GM21526 (cell line): ENCODE results near the gene PANK3.
A peak's percentile ranks its signal among the peaks of the same experiment; 100 is the strongest.

Experiments
- ATAC-seq: cut with Tn5 transposase; IDR thresholded peaks from one replicate; pipeline ENCODE4 v1.9.1; 2021; ENCODE audit warnings: moderate library complexity; ENCODE audit not compliant: unreplicated experiment, low FRiP score

The PANK3 gene

GRCh38 chr5:168578538-168579487 lies at the start of gene PANK3:
Gene PANK3, minus strand, starts transcription at chr5:168579368. Its CDS starts 85 bp downstream, at chr5:168579283.
- ATAC-seq, result peak; percentile 60

GRCh38 chr5:168624850-168625364 lies 45.7 kb upstream of the PANK3 start:
- ATAC-seq, result no peak

- no peak for ATAC-seq
Observed at GRCh38 chr5:168620807-168621206, 41.6 kb upstream of the PANK3 start.

GRCh38 chr5:168614661-168615060 lies 35.5 kb upstream of the PANK3 start:
- no peak for ATAC-seq

GRCh38 chr5:168613996-168614395 lies 34.8 kb upstream of the PANK3 start:
- no peak for ATAC-seq

- ATAC-seq, result no peak
Observed at GRCh38 chr5:168613396-168613795, 34.2 kb upstream of the PANK3 start.

- ATAC-seq, result no peak
Observed at GRCh38 chr5:168612996-168613395, 33.8 kb upstream of the PANK3 start.

GRCh38 chr5:168612123-168612522 lies 33.0 kb upstream of the PANK3 start:
- no peak for ATAC-seq

- ATAC-seq, result no peak
Observed at GRCh38 chr5:168611165-168611564, 32.0 kb upstream of the PANK3 start.

- ATAC-seq, result no peak
Observed at GRCh38 chr5:168609806-168610482, 30.8 kb upstream of the PANK3 start.

- no peak for ATAC-seq
Observed at GRCh38 chr5:168608821-168609220, 29.7 kb upstream of the PANK3 start.

- ATAC-seq, result no peak
Observed at GRCh38 chr5:168608386-168608785, 29.2 kb upstream of the PANK3 start.

GRCh38 chr5:168607946-168608345 lies 28.8 kb upstream of the PANK3 start:
- no peak for ATAC-seq

- no peak for ATAC-seq
Observed at GRCh38 chr5:168606562-168606961, 27.4 kb upstream of the PANK3 start.

GRCh38 chr5:168604436-168604835 lies 25.3 kb upstream of the PANK3 start:
- no peak for ATAC-seq

- no peak for ATAC-seq
Observed at GRCh38 chr5:168603746-168604145, 24.6 kb upstream of the PANK3 start.

GRCh38 chr5:168602517-168602916 lies 23.3 kb upstream of the PANK3 start:
- ATAC-seq, result no peak

GRCh38 chr5:168601972-168602371 lies 22.8 kb upstream of the PANK3 start:
- no peak for ATAC-seq

- ATAC-seq, result no peak
Observed at GRCh38 chr5:168600409-168600808, 21.2 kb upstream of the PANK3 start.

GRCh38 chr5:168599826-168600225 lies 20.7 kb upstream of the PANK3 start:
- no peak for ATAC-seq

- no peak for ATAC-seq
Observed at GRCh38 chr5:168598639-168599038, 19.5 kb upstream of the PANK3 start.
